SK-N-MC (cell line): Measurements from ENCODE around the gene PTPRK.
"Not testable (repeated sequence)": the region's sequence is repeated elsewhere in the genome, so short reads cannot be mapped to it uniquely, and the experiment has no call there.

Experiments
- DNase-seq: peaks from one replicate; pipeline ENCODE4 v3.0.0-alpha.2; 2011; ENCODE audit warnings: low read depth, low spot score
- H3K27ac ChIP-seq: fragments of 200-600 bp; sonication (generic); 2 replicates; pipeline ENCODE4 v1.5.1; 2016; ENCODE audit warnings: mixed run types
- H3K36me3 ChIP-seq: fragments of 200-600 bp; sonication (generic); 2 replicates; pipeline ENCODE4 v1.6.1; 2017; ENCODE audit warnings: antibody characterized with exemption, low read length, mixed read lengths; ENCODE audit not compliant: insufficient read depth
- H3K4me3 ChIP-seq: fragments of 200-600 bp; sonication (generic); 2 replicates; pipeline ENCODE4 v1.5.1; 2016
- H3K9ac ChIP-seq: fragments of 200-600 bp; sonication (generic); 2 replicates; pipeline ENCODE4 v1.8.0; 2017; ENCODE audit warnings: mixed run types, mixed read lengths; ENCODE audit not compliant: insufficient read length
- H3K9me3 ChIP-seq: fragments of 200-600 bp; sonication (generic); 2 replicates; pipeline ENCODE4 v1.6.1; 2017; ENCODE audit warnings: low read depth, mild to moderate bottlenecking, antibody characterized with exemption, low read length, moderate library complexity, mixed read lengths
- EZH2 ChIP-seq: fragments of 200-600 bp; sonication (generic); IDR thresholded peaks from one replicate; pipeline ENCODE4 v1.6.1; 2017; ENCODE audit warnings: antibody characterized with exemption
- FOXP2 ChIP-seq: optimal IDR thresholded peaks from 2 replicates; pipeline ENCODE3; 2011; ENCODE audit warnings: mild to moderate bottlenecking, moderate library complexity; ENCODE audit not compliant: insufficient read depth; ENCODE audit errors: extremely low read length, control extremely low read depth
- POLR2AphosphoS5 ChIP-seq: IDR thresholded peaks from 2 replicates; pipeline ENCODE4 v1.6.1; 2012; ENCODE audit warnings: mild to moderate bottlenecking, low read depth, low read length, borderline replicate concordance

The PTPRK gene

GRCh38 chr6:127934956-127935355 is 585.4 kb downstream of the PTPRK start:
- TF ChIP-seq FOXP2 (no peak), POLR2AphosphoS5 (no peak), EZH2 (no peak)
- DNase-seq: peak; percentile 71
- Histone ChIP-seq H3K9me3 (no peaks in the 10 kb centered on the region), H3K9ac (no peak overlapping the region), H3K4me3 (peak overlapping the region; percentile 18), H3K36me3 (no peaks in the 10 kb centered on the region), H3K27ac (peak overlapping the region; percentile 89)

- 0 out of 2 replicates have a peak overlapping the region, but pooled peaks have one; percentile 5 for H3K4me3 ChIP-seq
- TF ChIP-seq EZH2 (no peak), FOXP2 (no peak), POLR2AphosphoS5 (no peak)
- peak overlapping the region; percentile 89 for H3K27ac ChIP-seq
- no peaks in the 10 kb centered on the region for H3K9me3 ChIP-seq
- no peak for DNase-seq
- no peaks in the 10 kb centered on the region for H3K36me3 ChIP-seq
- H3K9ac ChIP-seq: no peak overlapping the region
Observed at GRCh38 chr6:127933852-127934840, 586.3 kb downstream of the PTPRK start.

DNA sequence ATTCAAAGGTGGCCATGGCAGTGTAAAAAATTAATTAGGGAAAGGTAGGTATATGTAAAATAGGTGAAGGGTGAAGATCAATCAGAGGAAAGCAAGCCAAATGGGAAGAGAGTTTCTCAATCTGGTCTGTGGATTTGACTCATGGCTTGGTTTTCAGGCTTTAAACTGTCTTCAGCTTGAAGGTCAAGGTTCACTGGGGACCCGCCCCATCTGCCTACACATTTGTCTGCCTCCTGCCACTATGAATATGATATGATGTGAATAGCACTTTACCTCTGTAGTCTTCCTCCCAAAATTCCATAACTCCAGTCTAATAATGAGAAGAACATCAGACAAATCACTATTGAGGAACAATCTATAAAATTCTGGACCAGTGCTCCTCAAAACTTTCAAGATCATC is 587.3 kb downstream of the PTPRK start:
- H3K36me3 ChIP-seq: no peaks in the 10 kb centered on the region
- DNase-seq: no peak
- H3K9me3 ChIP-seq: no peaks in the 10 kb centered on the region
- no peak for TF ChIP-seq EZH2
- TF ChIP-seq FOXP2: no peak
- no peak for TF ChIP-seq POLR2AphosphoS5
- H3K4me3 ChIP-seq: no peak overlapping the region
- no peak overlapping the region for H3K9ac ChIP-seq
- H3K27ac ChIP-seq: no peak overlapping the region

GRCh38 chr6:127932708-127933107 is 587.7 kb downstream of the PTPRK start:
- DNase-seq: no peak
- Histone ChIP-seq H3K27ac (no peak overlapping the region), H3K9me3 (no peaks in the 10 kb centered on the region), H3K4me3 (no peak overlapping the region), H3K9ac (no peak overlapping the region), H3K36me3 (no peaks in the 10 kb centered on the region)
- no peak for TF ChIP-seq FOXP2
- no peak for TF ChIP-seq EZH2
- TF ChIP-seq POLR2AphosphoS5: no peak

DNA sequence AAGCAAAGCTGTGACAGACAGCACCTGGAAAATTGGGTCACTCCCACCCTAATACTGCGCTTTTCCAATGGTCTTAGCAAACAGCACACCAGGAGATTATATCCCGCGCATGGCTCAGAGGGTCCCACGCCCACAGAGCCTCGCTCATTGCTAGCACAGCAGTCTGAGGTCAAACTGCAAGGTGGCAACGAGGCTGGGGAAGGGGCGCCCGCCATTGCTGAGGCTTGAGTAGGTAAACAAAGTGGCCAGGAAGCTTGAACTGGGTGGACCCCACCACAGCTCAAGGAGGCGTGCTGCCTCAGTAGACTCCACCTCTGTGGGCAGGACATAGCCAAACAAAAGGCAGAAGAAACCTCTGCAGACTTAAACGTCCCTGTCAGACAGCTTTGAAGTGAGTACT is 594.0 kb downstream of the PTPRK start:
- not testable (repeated sequence) for H3K9ac ChIP-seq, H3K4me3 ChIP-seq, H3K9me3 ChIP-seq, H3K36me3 ChIP-seq, DNase-seq, H3K27ac ChIP-seq

GRCh38 chr6:127924440-127924839 is 596.0 kb downstream of the PTPRK start:
- no peak for DNase-seq
- H3K36me3 ChIP-seq: no peaks in the 10 kb centered on the region
- no peak overlapping the region for H3K4me3 ChIP-seq
- H3K27ac ChIP-seq: no peak overlapping the region
- H3K9ac ChIP-seq: no peak overlapping the region
- no peak for TF ChIP-seq EZH2
- no peak for TF ChIP-seq FOXP2
- no peak for TF ChIP-seq POLR2AphosphoS5
- H3K9me3 ChIP-seq: no peaks in the 10 kb centered on the region

- Histone ChIP-seq H3K4me3 (no peak overlapping the region), H3K27ac (no peak overlapping the region)
- TF ChIP-seq POLR2AphosphoS5 (no peak), EZH2 (no peak), FOXP2 (no peak)
Observed at GRCh38 chr6:127924031-127924430, 596.4 kb downstream of the PTPRK start.

DNA sequence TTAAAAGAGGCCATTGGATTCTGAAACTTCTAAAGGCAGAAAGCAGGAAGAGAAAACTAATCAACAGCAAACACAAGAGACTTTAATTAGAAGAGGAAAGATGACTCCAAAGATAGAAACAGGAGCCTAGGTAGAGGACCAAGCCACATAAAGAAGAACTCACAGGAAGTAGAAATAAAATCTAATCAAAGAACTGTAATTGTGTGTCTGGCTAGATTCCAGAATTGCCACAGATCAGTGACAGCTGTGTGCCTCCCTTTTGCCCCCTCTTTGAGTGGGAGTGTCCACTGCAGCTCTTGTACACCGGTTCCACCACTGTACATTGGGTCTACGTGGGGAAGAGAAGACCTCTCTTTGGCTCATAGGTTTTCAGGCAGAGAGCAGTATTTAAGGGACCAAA is 597.3 kb downstream of the PTPRK start:
- H3K27ac ChIP-seq: no peak overlapping the region
- no peak for DNase-seq
- no peaks in the 10 kb centered on the region for H3K9me3 ChIP-seq
- no peak overlapping the region for H3K4me3 ChIP-seq
- TF ChIP-seq POLR2AphosphoS5 (no peak), FOXP2 (no peak), EZH2 (no peak)
- H3K9ac ChIP-seq: no peak overlapping the region
- no peaks in the 10 kb centered on the region for H3K36me3 ChIP-seq

More at GRCh38 chr6:127924031-127924430, 596.4 kb downstream of the PTPRK start:
- Histone ChIP-seq H3K36me3 (no peaks in the 10 kb centered on the region), H3K9me3 (no peaks in the 10 kb centered on the region), H3K9ac (no peak overlapping the region)
- no peak for DNase-seq

- TF ChIP-seq FOXP2: no peak
- no peak for TF ChIP-seq EZH2
- no peak overlapping the region for H3K27ac ChIP-seq
- H3K36me3 ChIP-seq: no peaks in the 10 kb centered on the region
- H3K9ac ChIP-seq: no peak overlapping the region
- H3K9me3 ChIP-seq: no peaks in the 10 kb centered on the region
- no peak overlapping the region for H3K4me3 ChIP-seq
- no peak for DNase-seq
Observed at GRCh38 chr6:127921982-127922381, 598.4 kb downstream of the PTPRK start.
